ENCODE results near the gene XIAP. TPM values are rescaled to one million over a fixed set of nuclear protein-coding genes. Genes with fewer than 3 reads are reported as not detected.

XIAP gene
- total and polyA plus RNA-seq, 9 of the 15 experiments (the other 6 are each of a cell fraction or from before 2014, with no cell fraction given): 5.7 to 40.5 (median 19.8) TPM

- TF ChIP-seq MIER1 (IDR thresholded peaks at IDR 0.05; ENCODE audit: low read depth) (no peak), NKRF (IDR thresholded peaks at IDR 0.05; ENCODE audit: borderline replicate concordance) (peak; percentile 36; the same call in 1 of the 2 replicates), ZNF316 (IDR thresholded peaks at IDR 0.05) (0 out of 2 replicates have a peak, but pooled peaks have one; percentile 44), JUND (IDR thresholded peaks at IDR 0.05; ENCODE audit: borderline replicate concordance, low read depth, low read length) (peak; percentile 81), JUND (tag; IDR thresholded peaks at IDR 0.05; ENCODE audit: borderline replicate concordance, low read depth, low read length) (peak; percentile 73; the same call in 1 of the 3 replicates), TAF9B (IDR thresholded peaks at IDR 0.05; ENCODE audit: partially characterized antibody) (peak; percentile 75), CREB1 (IDR thresholded peaks at IDR 0.05) (peak; percentile 56), CREB1 (CRISPR knock-in tag; IDR thresholded peaks at IDR 0.05) (no peak), SP1 (CRISPR knock-in tag; IDR thresholded peaks at IDR 0.05) (0 out of 2 replicates have a peak, but pooled peaks have one; percentile 26), SIN3A (IDR thresholded peaks at IDR 0.05; ENCODE audit: borderline replicate concordance in 2 of 2, control insufficient read depth in 1 of 2, low read depth in 2 of 2, low read length in 2 of 2) (no peak; a peak in 1 of 4 replicates)
These were observed 103.0 kb downstream of the XIAP start (continued) for GRCh38 chrX:123962794-123963373.

Small RNA genes lying within 50 kb of the gene (small RNA-seq; reads per million reads assigned to genes)
- not detected for gene RF00019
- gene RN7SL190P: not detected
- not detected for gene RNU6-122P

Other genes starting within 250 kb of the XIAP start
- gene THOC2, start 127.0 kb upstream of the XIAP start, total RNA-seq (2014; rRNA removed): 119 and 162 TPM in 2 replicates
- 192 and 205 TPM in 2 replicates for gene THOC2, start 127.0 kb upstream of the XIAP start, total RNA-seq (2014; rRNA removed; fragmentation: Illumina TruSeq; extraction: Trizol)
- 183 and 201 TPM in 2 replicates for gene THOC2, start 127.0 kb upstream of the XIAP start, total RNA-seq (2015; rRNA removed; fragmentation: Illumina TruSeq; extraction: Trizol)
- gene THOC2, start 127.0 kb upstream of the XIAP start, total RNA-seq (2021): 136 and 140 TPM in 2 replicates
- gene THOC2, start 127.0 kb upstream of the XIAP start, polyA plus RNA-seq (2011; rRNA removed): 216 and 234 TPM in 2 replicates
- gene THOC2, start 127.0 kb upstream of the XIAP start, polyA plus RNA-seq (2014; fragmentation: Illumina TruSeq; extraction: Trizol): 157 and 192 TPM in 2 replicates
- 100 to 1,000 TPM; 131 to 194 TPM for gene THOC2, start 127.0 kb upstream of the XIAP start, polyA plus RNA-seq (2014; fragmentation: Nextera tagmentation; extraction: Ambion mirVana)
- 162 and 170 TPM in 2 replicates for gene THOC2, start 127.0 kb upstream of the XIAP start, polyA plus RNA-seq (2014; rRNA removed)
- 67.7 and 108 TPM in 2 replicates for gene STAG2, start 101.7 kb downstream of the XIAP start, total RNA-seq (2014; rRNA removed)
- 133 and 167 TPM in 2 replicates for gene STAG2, start 101.7 kb downstream of the XIAP start, total RNA-seq (2014; rRNA removed; fragmentation: Illumina TruSeq; extraction: Trizol)
- gene STAG2, start 101.7 kb downstream of the XIAP start, total RNA-seq (2015; rRNA removed; fragmentation: Illumina TruSeq; extraction: Trizol): 104 and 110 TPM in 2 replicates
- gene STAG2, start 101.7 kb downstream of the XIAP start, total RNA-seq (2021): 86.3 and 90.1 TPM in 2 replicates
- gene STAG2, start 101.7 kb downstream of the XIAP start, polyA plus RNA-seq (2011; rRNA removed): 67.7 and 95.1 TPM in 2 replicates
- 76.2 and 87.9 TPM in 2 replicates for gene STAG2, start 101.7 kb downstream of the XIAP start, polyA plus RNA-seq (2014; fragmentation: Illumina TruSeq; extraction: Trizol)
- 10 to 100 TPM; 40.3 to 60.0 TPM for gene STAG2, start 101.7 kb downstream of the XIAP start, polyA plus RNA-seq (2014; fragmentation: Nextera tagmentation; extraction: Ambion mirVana)
- 44.8 and 48.5 TPM in 2 replicates for gene STAG2, start 101.7 kb downstream of the XIAP start, polyA plus RNA-seq (2014; rRNA removed)